ENCODE results near the gene ASIP. TPM values are rescaled to one million over a fixed set of nuclear protein-coding genes. Genes with fewer than 3 reads are reported as not detected.
"Not testable (repeated sequence)": the region's sequence is repeated elsewhere in the genome, so short reads cannot be mapped to it uniquely, and the experiment has no call there.

Gene ASIP
- total RNA-seq, 1 experiment from 2014 or later: not detected

- H3K9me2 ChIP-seq (replicated peaks; ENCODE audit: insufficient read depth, low read length): no peaks in the 10 kb centered on the region
Observed at GRCh38 chr20:34262488-34263288, 21.5 kb downstream of the ASIP start.

GRCh38 chr20:34263468-34263867 is 22.2 kb downstream of the ASIP start:
- not testable (repeated sequence) for H3K27me3 ChIP-seq (ENCODE audit: low read length); H3K36me3 ChIP-seq (ENCODE audit: insufficient read depth, low read length); H4K20me1 ChIP-seq (ENCODE audit: insufficient read depth, low read depth, low read length); H3K9me2 ChIP-seq (replicated peaks; ENCODE audit: insufficient read depth, low read length); H2AFZ ChIP-seq (ENCODE audit: low read length); H3K79me2 ChIP-seq (ENCODE audit: low read length); H3K4me1 ChIP-seq (ENCODE audit: low read length); DNase-seq; H3K9me3 ChIP-seq (ENCODE audit: low read length); H3K4me3 ChIP-seq (ENCODE audit: low read length); H3K9ac ChIP-seq (ENCODE audit: low read length); H3K27ac ChIP-seq (ENCODE audit: low read length); H3K4me2 ChIP-seq (ENCODE audit: low read depth, low read length, poor library complexity, severe bottlenecking)

More at GRCh38 chr20:34262488-34263288, 21.5 kb downstream of the ASIP start:
- H3K4me1 ChIP-seq (ENCODE audit: low read length): no peaks in the 10 kb centered on the region
- DNase-seq: no peak
- no peaks in the 10 kb centered on the region for H3K9me3 ChIP-seq (ENCODE audit: low read length)
- no peak overlapping the region for H2AFZ ChIP-seq (ENCODE audit: low read length)
- H3K9ac ChIP-seq (ENCODE audit: low read length): no peak overlapping the region
- H4K20me1 ChIP-seq (ENCODE audit: insufficient read depth, low read depth, low read length): no peaks in the 10 kb centered on the region
- no peaks in the 10 kb centered on the region for H3K79me2 ChIP-seq (ENCODE audit: low read length)
- no peaks in the 10 kb centered on the region for H3K27me3 ChIP-seq (ENCODE audit: low read length)
- no peaks in the 10 kb centered on the region for H3K36me3 ChIP-seq (ENCODE audit: insufficient read depth, low read length)
- H3K27ac ChIP-seq (ENCODE audit: low read length): no peak overlapping the region
- H3K4me3 ChIP-seq (ENCODE audit: low read length): no peak overlapping the region
- no peak overlapping the region for H3K4me2 ChIP-seq (ENCODE audit: low read depth, low read length, poor library complexity, severe bottlenecking)

- no peak overlapping the region for H3K4me3 ChIP-seq (ENCODE audit: low read length)
- no peaks in the 10 kb centered on the region for H3K27me3 ChIP-seq (ENCODE audit: low read length)
- H3K9ac ChIP-seq (ENCODE audit: low read length): no peak overlapping the region
- DNase-seq: no peak
- H3K4me2 ChIP-seq (ENCODE audit: low read depth, low read length, poor library complexity, severe bottlenecking): no peak overlapping the region
- no peaks in the 10 kb centered on the region for H3K4me1 ChIP-seq (ENCODE audit: low read length)
- no peak overlapping the region for H2AFZ ChIP-seq (ENCODE audit: low read length)
- no peak overlapping the region for H3K27ac ChIP-seq (ENCODE audit: low read length)
- no peaks in the 10 kb centered on the region for H3K9me2 ChIP-seq (replicated peaks; ENCODE audit: insufficient read depth, low read length)
- H3K36me3 ChIP-seq (ENCODE audit: insufficient read depth, low read length): no peaks in the 10 kb centered on the region
- H3K79me2 ChIP-seq (ENCODE audit: low read length): no peaks in the 10 kb centered on the region
- no peaks in the 10 kb centered on the region for H3K9me3 ChIP-seq (ENCODE audit: low read length)
- no peaks in the 10 kb centered on the region for H4K20me1 ChIP-seq (ENCODE audit: insufficient read depth, low read depth, low read length)
Observed at GRCh38 chr20:34264141-34264540, 22.9 kb downstream of the ASIP start.

- H3K36me3 ChIP-seq (ENCODE audit: insufficient read depth, low read length): peaks cover 3% of the 10 kb centered on the region; the same call in 1 of the 2 replicates
- no peak overlapping the region for H3K9ac ChIP-seq (ENCODE audit: low read length)
- no peaks in the 10 kb centered on the region for H3K4me1 ChIP-seq (ENCODE audit: low read length)
- no peak for DNase-seq
- H3K4me3 ChIP-seq (ENCODE audit: low read length): no peak overlapping the region
- H2AFZ ChIP-seq (ENCODE audit: low read length): no peak overlapping the region
- no peaks in the 10 kb centered on the region for H3K79me2 ChIP-seq (ENCODE audit: low read length)
- H3K9me3 ChIP-seq (ENCODE audit: low read length): no peaks in the 10 kb centered on the region
- H3K4me2 ChIP-seq (ENCODE audit: low read depth, low read length, poor library complexity, severe bottlenecking): no peak overlapping the region
- no peak overlapping the region for H3K27ac ChIP-seq (ENCODE audit: low read length)
- H4K20me1 ChIP-seq (ENCODE audit: insufficient read depth, low read depth, low read length): no peaks in the 10 kb centered on the region
- H3K9me2 ChIP-seq (replicated peaks; ENCODE audit: insufficient read depth, low read length): no peaks in the 10 kb centered on the region
- no peaks in the 10 kb centered on the region for H3K27me3 ChIP-seq (ENCODE audit: low read length)
Observed at GRCh38 chr20:34268145-34268544, 26.9 kb downstream of the ASIP start.

GRCh38 chr20:34268851-34269636 is 27.8 kb downstream of the ASIP start:
- Histone ChIP-seq H2AFZ (ENCODE audit: low read length) (no peak overlapping the region), H3K36me3 (ENCODE audit: insufficient read depth, low read length) (peaks cover 11% of the 10 kb centered on the region; the same call in 1 of the 2 replicates), H3K79me2 (ENCODE audit: low read length) (no peaks in the 10 kb centered on the region), H3K9ac (ENCODE audit: low read length) (no peak overlapping the region), H3K4me3 (ENCODE audit: low read length) (no peak overlapping the region), H3K27ac (ENCODE audit: low read length) (no peak overlapping the region), H3K4me2 (ENCODE audit: low read depth, low read length, poor library complexity, severe bottlenecking) (no peak overlapping the region), H3K4me1 (ENCODE audit: low read length) (no peaks in the 10 kb centered on the region), H3K27me3 (ENCODE audit: low read length) (no peaks in the 10 kb centered on the region), H4K20me1 (ENCODE audit: insufficient read depth, low read depth, low read length) (no peaks in the 10 kb centered on the region), H3K9me2 (replicated peaks; ENCODE audit: insufficient read depth, low read length) (no peaks in the 10 kb centered on the region), H3K9me3 (ENCODE audit: low read length) (no peaks in the 10 kb centered on the region)
- DNase-seq: no peak

- Histone ChIP-seq H3K36me3 (ENCODE audit: insufficient read depth, low read length) (peaks cover 18% of the 10 kb centered on the region; the same call in 1 of the 2 replicates), H3K27me3 (ENCODE audit: low read length) (no peaks in the 10 kb centered on the region), H3K4me1 (ENCODE audit: low read length) (no peaks in the 10 kb centered on the region), H3K4me2 (ENCODE audit: low read depth, low read length, poor library complexity, severe bottlenecking) (no peak overlapping the region), H3K79me2 (ENCODE audit: low read length) (no peaks in the 10 kb centered on the region), H4K20me1 (ENCODE audit: insufficient read depth, low read depth, low read length) (no peaks in the 10 kb centered on the region), H3K9ac (ENCODE audit: low read length) (no peak overlapping the region), H3K4me3 (ENCODE audit: low read length) (no peak overlapping the region), H3K27ac (ENCODE audit: low read length) (no peak overlapping the region), H2AFZ (ENCODE audit: low read length) (no peak overlapping the region), H3K9me2 (replicated peaks; ENCODE audit: insufficient read depth, low read length) (no peaks in the 10 kb centered on the region), H3K9me3 (ENCODE audit: low read length) (no peaks in the 10 kb centered on the region)
- DNase-seq: no peak
Observed at GRCh38 chr20:34269996-34270627, 28.9 kb downstream of the ASIP start.

GRCh38 chr20:34271956-34272355 is 30.7 kb downstream of the ASIP start:
- Histone ChIP-seq H3K79me2 (ENCODE audit: low read length) (no peaks in the 10 kb centered on the region), H3K27ac (ENCODE audit: low read length) (no peak overlapping the region), H2AFZ (ENCODE audit: low read length) (no peak overlapping the region), H3K27me3 (ENCODE audit: low read length) (no peaks in the 10 kb centered on the region), H3K9me3 (ENCODE audit: low read length) (no peaks in the 10 kb centered on the region), H4K20me1 (ENCODE audit: insufficient read depth, low read depth, low read length) (no peaks in the 10 kb centered on the region), H3K9me2 (replicated peaks; ENCODE audit: insufficient read depth, low read length) (no peaks in the 10 kb centered on the region), H3K36me3 (ENCODE audit: insufficient read depth, low read length) (peaks cover 29% of the 10 kb centered on the region; the same call in 1 of the 2 replicates), H3K4me1 (ENCODE audit: low read length) (no peaks in the 10 kb centered on the region), H3K9ac (ENCODE audit: low read length) (no peak overlapping the region), H3K4me2 (ENCODE audit: low read depth, low read length, poor library complexity, severe bottlenecking) (no peak overlapping the region), H3K4me3 (ENCODE audit: low read length) (no peak overlapping the region)
- no peak for DNase-seq

- no peak for DNase-seq
- Histone ChIP-seq H3K9ac (ENCODE audit: low read length) (no peak overlapping the region), H3K4me3 (ENCODE audit: low read length) (no peak overlapping the region), H3K4me1 (ENCODE audit: low read length) (no peaks in the 10 kb centered on the region), H3K27me3 (ENCODE audit: low read length) (no peaks in the 10 kb centered on the region), H4K20me1 (ENCODE audit: insufficient read depth, low read depth, low read length) (no peaks in the 10 kb centered on the region), H3K9me3 (ENCODE audit: low read length) (no peaks in the 10 kb centered on the region), H3K36me3 (ENCODE audit: insufficient read depth, low read length) (peaks cover 43% of the 10 kb centered on the region; the same call in 1 of the 2 replicates), H3K9me2 (replicated peaks; ENCODE audit: insufficient read depth, low read length) (no peaks in the 10 kb centered on the region), H3K4me2 (ENCODE audit: low read depth, low read length, poor library complexity, severe bottlenecking) (no peak overlapping the region), H3K79me2 (ENCODE audit: low read length) (no peaks in the 10 kb centered on the region), H2AFZ (ENCODE audit: low read length) (no peak overlapping the region), H3K27ac (ENCODE audit: low read length) (no peak overlapping the region)
Observed at GRCh38 chr20:34274694-34275093, 33.5 kb downstream of the ASIP start.

Measured in Karpas-422 (cell line).